HG03457 (cell line): ENCODE measurements around the gene CASP10.
A peak's percentile ranks its signal among the peaks of the same experiment; 100 is the strongest.

Experiments used
- ATAC-seq: cut with Tn5 transposase; IDR thresholded peaks from one replicate; pipeline ENCODE4 v1.9.1; 2021; ENCODE audit warnings: moderate number of reproducible peaks; ENCODE audit not compliant: unreplicated experiment

CASP10 gene

DNA sequence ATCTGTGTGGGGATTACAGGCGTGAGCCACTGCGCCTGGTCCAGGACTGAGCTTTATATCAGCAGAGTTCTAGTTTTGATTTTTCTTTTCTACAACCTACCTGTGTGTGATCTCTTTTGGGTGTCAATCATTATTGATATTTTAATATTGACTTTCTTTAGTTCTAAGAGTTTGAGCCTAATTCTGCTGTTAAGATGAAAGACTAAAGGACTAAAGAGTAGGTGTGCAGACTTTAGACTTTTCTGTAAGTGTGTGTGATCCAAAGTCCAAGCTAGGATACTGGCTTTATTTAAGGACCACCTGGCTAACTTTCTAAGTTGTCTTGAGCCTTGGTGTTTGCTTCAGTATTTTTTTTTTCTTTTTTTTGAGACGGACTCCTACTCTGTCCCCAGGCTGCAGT lies 12.4 kb downstream of the CASP10 start:
- ATAC-seq: no peak

DNA sequence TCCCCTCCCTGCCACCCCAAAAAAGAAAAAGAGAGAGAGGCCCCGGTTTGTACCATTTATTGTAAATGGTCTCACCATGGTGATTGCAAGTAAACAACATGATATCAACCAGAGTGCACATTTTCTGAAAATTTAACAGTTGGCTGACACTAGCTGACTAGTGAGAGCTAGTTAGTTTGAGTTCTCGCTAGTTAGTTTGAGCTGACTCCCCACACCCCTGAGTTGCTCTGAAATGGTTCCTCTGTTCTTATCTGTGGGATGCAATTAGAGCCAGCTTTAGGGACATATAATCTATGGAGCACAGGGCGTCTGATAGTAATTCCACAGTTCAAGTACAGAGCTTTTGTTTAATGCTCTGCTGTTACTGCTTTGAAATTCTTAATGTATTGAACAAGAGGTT lies 13.1 kb downstream of the CASP10 start:
- ATAC-seq: no peak

DNA sequence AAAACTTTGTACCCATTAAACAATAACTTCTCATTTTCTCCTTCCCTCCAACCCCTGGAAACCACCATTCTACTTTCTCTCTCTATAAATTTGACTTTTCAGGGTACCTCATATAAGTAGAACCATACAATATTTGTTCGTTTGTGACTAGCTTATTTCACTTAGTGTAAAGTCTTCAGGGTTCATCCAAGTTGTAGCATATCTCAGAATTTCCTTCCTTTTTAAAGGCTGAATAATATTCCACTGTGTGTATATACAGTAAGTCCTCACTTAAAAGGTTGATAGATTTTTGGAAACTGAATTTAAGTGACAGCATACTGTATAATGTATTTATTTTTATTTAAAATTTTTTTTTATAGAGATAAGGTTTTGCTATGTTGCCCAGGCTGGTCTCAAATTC lies 13.9 kb downstream of the CASP10 start:
- no peak for ATAC-seq

DNA sequence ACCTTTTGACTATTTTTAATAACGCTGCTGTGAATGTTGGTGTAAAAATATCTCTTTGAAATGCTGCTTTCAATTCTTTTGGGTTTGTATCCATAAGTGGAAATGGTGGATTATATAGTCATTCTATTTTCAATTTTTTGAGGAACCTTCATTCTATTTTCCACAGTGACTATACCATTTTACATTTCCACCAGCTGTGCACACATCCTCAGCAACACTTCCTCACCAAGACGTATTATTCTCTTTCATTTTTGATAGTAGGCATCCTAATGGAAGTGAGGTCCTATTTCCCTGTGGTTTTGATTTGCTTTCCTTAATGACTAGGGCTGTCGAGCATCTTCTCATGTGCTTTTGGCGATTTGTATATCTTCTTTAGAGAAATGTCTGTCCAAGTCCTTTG lies 14.8 kb downstream of the CASP10 start:
- no peak for ATAC-seq

DNA sequence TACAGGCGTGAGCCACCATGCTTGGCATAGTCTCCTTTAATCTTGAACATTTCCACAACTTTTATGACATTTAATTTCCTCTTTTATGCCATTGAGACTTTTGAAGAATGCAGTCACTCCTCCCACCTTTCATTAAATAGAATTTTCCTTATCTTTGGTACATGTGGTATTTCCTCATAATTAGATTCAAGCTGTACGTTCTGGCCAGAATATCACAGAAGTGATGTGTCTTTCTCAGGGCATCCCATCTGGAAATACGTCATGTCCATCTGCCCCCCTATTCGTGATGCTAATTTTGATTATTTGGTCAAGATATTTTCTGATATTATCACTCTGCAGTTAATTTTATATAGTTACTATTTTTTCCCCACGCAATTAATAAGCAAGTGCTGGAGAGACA lies 16.9 kb downstream of the CASP10 start:
- ATAC-seq: no peak

DNA sequence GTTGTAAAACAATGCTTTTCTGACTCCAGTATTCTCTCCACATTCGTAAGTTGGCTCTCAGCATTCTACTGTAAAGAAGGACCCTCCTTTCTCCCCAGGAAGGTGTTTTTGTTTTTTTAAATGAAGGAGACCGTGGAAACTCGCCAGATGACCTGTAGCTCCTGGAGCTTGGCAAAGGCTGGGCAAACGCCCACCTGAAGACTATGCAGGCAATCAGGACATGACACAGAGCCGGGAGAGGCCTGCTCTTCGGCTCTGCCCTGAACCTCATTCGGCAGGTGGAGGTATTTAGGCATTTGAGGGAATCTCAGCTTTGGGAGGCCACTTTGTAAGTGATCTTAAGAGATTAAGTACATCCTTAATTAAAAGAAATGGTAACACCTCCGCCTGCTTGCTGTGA lies 17.4 kb downstream of the CASP10 start:
- no peak for ATAC-seq

DNA sequence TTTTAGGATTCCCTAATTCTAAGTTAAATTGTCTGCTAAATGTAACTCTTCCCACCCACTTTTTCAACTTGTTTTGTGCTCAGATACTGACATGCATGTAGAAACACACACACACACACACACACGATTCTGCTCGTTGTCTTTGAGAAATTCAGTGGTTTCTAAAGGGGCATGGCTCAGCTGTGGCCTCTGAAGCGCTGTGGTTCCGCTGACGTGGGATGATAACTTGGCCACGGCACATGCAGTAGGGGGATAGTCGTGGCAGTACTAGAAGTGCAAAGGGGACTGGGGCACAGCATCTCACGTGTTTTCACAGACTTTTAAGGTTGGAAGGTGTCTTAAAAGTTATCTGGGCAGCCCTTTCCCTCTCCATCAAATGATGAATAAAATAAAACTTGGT lies 18.4 kb downstream of the CASP10 start:
- no peak for ATAC-seq

DNA sequence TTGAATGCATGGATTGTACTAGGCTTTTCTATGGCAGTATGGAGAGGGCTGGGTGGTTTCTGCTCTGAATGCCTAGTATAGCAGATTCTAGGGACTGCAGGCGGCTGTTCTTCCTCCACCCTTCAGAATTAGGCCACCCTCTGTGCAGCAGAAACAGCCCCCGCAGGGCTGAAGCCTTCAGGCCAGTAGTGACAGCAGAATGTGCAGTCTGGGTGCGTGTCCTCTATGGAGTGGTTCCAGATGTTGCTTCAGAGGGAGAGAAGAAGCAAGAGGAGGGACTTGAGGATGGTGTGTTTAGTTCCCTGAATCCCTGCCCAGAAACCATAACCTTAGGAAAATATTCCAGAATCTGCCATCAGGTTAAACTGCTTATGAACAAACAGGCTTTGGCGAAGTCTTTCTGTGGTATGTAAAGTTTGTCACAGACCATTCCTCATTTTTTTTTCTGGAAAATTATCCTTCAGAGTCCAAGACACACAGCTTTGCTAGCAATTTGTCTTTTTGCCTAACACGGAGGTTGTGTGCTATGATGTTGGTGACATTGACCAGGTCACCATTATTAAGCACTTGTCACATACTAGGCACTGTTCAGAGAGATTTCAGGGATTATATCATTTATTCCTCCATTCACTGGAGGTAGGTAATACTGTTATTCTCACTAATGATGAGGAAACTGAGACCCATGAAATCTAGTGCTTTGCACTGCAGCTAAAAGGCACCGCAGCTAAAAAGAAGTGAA lies 21.1 kb downstream of the CASP10 start:
- ATAC-seq: no peak

DNA sequence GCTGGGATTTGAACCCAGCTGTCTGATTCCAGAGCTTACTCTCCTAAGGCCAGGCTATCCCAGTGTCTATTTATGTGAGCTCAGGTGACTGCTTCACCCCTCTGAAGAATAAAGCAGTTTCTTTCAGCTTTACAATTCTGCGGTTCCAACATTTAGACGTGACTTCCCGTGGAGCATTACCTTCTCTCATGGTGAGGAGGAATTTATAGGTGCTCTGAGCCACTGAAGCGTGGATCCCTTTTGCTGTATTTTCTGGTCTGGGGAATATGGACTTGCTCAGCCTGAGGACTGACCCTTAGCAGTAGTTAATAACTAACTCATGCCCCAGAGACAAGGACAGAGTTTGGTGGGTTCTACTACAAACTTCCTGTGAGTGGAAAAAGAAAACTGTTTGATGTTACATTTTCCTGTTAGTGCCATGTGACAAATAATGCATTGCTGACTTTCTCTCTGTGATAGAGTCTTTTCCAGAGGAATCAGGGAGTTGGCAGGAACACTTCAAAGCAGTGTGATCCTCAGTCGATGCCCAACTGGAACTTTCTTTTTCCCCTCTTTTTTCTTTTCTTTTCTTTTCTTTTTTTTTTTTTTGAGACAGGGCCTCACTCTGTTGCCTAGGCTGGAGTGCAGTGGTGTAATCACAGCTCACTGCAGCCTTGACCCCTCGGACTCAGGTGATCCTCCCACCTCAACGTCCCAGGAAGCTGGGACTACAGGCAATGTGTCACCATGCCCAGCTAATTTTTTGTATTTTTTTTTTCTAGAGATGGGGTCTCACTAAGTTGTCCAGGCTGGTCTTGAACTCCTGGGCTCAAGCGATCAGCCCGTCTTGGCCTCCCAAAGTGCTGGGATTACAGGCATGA lies 21.9 kb downstream of the CASP10 start:
- no peak for ATAC-seq

DNA sequence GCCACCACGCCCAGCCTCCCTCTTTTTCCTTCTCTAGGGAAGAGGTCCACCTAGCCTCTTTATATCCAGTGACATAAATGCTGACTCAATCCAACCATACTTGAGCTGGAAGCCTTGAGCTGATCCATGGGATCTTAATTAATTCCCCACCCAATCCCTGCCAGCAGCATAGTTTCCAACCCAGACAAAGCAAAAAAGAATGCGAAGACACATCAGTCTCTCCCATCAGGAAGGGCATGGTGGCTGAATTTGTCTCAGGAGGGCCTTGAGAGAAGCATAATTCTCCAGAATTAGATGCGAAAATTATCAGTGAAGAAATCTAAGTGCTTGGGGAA lies 22.5 kb downstream of the CASP10 start:
- ATAC-seq: no peak

DNA sequence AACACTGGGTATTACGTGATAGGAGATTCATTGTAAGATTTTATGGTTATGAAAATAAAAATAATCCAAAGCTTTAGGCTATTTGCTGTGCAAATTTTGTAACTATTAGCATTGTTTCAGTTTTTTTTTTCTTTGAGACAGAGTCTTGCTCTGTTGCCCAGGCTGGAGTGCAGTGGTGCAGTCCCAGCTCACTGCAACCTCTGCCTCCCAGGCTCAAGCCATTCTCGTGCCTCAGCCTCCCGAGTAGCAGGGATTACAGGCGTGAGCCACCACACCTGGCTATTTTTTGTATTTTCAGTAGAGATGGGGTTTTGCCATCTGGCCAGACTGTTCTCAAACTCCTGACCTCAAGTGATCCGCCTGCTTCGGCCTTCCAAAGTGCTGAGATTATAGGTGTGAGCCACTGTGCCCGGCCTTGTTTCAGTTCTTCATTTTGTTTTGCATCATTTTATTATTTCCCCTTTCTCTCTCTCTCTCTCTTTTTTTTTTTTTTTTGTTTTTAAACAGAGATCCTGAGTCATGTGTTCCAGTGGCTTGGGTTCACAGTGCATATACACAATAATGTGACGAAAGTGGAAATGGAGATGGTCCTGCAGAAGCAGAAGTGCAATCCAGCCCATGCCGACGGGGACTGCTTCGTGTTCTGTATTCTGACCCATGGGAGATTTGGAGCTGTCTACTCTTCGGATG lies 25.8 kb downstream of the CASP10 start:
- peak; percentile 62 for ATAC-seq

DNA sequence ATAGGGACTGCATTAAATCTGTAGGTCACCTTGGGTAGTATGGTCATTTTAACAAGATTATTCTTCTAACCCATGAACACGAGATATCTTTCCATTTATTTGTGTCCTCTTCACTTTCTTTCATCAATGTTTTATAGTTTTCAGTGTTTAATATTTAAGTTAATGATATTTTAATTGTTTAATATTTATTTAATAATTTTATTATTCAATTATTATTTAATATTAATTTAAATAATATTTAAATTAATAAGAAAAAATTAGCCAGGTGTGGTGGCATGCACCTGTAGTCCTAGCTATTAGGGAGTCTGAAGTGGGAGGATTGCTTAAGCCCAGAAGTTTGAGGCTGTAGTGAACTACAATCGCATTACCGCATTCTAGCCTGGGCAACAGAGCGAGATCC lies 33.0 kb downstream of the CASP10 start:
- ATAC-seq: no peak

DNA sequence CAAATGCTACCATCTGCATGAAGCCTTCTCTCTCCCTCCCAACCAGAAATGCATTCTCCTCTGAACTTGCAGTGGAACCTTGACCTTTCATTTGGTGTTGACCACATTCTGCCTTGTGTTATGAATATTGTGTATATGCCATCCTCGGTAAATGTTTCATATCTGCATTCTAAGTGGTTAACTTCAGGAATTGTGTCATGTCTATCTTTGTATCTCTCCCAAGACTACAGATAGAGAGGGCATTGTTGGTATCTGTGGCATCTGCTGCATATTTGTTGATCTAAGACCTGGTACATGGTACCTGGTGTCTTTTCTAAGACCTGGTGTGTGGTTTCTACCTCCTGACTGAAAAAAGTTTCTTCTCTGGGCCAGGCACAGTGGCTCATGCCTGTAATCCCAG lies 34.0 kb downstream of the CASP10 start:
- ATAC-seq: no peak

DNA sequence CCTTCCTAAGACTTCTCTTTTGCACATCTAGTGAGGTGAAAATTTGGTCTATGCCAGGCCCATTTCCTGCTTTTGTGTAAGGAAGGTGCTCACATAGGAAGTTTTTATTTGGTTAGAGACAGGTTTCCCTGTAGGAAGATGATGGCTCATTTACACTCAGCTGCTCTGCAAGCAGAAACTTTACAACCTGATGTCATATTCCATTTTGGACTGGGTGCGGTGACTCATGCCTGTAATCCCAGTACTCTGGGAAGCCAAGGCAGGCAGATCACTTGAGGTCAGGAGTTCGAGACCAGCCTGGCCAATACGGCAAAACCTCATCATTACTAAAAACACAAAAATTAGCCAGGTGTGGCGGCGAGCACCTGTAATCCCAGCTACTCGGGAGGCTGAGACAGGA lies 35.8 kb downstream of the CASP10 start:
- no peak for ATAC-seq

DNA sequence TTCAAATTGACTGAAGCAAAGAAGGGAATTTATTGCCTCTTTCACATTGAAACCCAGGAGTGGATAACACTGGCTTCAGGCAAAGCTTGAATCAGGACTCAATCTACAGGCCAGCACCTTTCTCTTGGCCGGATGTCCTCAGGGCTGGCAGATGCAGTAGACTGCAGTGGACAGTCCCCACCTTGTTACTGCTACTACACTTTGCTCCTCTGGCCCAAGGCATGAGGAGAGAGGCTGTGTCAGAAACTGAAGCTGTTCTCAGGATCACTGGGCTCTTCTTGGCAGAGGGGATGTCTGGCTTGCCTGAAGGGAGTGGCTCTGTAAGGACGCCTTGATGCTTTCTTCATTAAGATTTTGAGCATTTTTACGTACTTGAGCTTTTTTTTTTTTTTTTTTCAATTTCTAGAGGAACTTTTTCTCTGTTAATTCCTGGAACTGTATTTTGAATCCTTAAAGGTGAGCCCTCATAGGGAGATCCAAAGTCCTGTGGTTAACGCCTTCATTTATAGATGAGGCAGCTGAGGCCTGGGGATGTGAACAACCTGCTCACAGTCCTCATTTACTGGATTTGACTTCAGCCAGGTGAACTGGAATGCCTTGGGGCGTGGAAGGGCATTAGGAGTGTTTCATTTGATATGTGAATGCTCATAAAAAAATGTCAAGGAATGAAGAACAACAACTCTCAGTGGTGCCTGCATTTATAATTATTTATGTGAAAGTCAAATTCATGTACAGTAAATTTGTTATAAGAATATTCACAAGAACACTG lies 36.6 kb downstream of the CASP10 start:
- ATAC-seq: no peak

DNA sequence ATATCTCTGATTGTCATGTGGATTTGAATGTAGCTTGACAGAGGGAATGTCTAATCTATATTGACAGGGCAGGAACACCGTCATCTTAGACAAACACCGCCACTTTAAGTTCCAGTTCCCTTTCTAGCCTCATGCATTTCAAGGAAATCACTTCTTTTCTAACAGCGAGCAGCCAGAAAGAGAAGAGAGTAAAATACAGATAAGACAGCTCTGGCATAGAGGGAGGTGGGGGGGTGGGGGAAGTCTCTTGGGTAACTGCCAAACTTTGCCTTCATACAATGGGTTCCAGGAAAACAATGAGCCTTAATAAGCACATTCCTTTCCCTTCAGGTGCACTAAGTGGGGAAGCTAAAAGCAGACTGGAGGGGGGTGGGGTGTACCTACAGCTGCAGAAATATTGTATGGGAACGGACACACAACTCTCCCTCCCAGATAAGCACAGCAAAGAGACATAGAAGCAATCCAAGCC lies 37.2 kb downstream of the CASP10 start:
- ATAC-seq: no peak

DNA sequence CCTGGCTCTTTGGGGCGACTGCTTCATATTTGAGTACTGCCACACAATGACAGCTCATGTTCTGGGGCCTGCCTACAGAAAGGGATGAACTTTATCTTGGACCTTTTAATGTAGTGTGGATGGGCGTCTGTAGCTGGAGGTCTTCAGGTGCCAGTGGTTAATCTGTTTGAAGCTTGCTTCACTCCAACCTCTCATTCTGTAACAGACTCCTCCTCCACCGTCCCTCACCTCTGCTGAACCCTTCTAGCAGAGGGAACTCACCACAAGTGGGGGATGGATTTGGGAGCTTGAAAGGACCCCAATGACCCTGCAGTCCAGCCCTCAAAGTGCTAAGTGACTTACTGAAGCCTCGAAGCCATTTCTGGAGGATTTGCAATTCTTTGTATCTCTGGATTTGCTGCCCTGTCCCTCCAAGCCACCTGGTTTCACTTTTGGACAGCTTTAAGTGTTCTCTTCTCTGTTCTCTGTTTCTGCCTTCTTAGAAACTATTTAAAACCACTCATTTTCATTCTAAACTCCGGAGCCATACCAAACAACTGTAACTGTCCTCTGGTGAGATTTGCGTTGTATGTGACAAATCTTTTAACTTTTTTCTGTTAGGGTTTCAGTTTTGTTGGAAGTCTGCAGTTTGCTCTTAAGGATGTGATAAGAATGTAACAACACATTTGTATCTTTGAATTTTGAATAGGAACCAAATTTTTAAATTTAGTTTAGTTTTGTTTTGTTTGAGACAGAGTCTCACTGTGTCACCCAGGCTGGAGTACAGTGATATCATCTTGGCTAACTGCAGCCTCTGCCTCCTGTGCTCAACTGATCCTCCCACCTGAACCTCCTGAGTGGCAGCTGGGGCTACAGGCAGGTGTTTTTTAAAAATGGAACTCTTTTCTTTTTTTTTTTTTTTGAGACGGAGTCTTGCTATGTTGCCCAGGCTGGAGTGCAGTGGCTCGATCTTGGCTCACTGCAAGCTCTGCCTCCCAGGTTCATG lies 40.4 kb downstream of the CASP10 start:
- ATAC-seq: peak; percentile 89

DNA sequence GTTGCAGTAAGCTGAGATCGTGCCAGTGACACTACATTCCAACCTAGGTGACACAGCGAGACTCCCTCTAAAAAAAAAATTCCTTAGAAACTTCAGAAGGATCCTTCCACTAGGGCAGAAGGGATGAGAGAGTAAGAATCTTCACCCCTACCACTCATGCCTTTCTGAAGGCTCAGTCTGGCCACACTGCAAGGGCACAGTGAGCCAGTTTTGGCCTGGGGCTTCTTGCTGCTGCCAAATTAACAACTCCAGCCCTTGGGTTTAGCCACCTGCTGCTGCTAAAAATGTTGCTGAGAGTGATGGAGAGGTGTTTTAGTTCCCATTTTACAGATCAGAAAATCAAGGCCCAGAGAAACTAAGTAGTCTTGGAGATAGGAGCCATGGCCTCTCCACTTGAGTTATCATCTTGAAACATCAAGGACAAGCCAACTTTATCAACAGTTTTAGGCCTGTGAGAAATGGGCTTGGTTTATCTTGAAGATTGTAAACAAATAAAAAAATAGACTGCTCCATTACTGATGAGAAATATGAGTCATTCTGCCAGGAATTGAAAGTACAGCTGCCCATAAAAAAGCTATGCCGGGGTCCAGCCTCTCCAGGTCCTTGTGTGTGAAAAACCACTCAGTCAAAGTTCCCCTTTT lies 45.5 kb downstream of the CASP10 start:
- no peak for ATAC-seq

DNA sequence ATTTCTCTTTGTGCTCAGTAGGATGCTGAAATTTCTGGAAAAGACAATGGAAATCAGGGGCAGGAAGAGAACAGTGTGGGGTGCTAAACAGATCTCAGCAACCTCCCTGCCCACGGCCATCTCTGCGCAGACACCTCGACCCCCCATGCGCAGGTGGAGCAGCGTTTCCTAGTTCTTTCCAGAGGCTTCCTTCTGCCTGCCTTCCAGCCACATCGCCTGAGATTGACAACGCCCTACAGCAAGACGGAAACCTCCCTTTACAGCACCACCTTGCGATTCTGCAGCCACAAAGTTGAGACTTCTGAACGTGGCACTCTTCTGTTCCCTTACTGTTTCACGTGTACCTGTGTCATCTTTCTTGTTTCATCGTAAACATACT lies 46.0 kb downstream of the CASP10 start:
- no peak for ATAC-seq
